NCI-H1436 (cell line): ENCODE measurements around the gene CDCA8.
"Not testable (repeated sequence)": the region's sequence is repeated elsewhere in the genome, so short reads cannot be mapped to it uniquely, and the experiment has no call there.

Experiments used
- DNase-seq: peaks from one replicate; lab custom pipeline; 2025; lab: John Stamatoyannopoulos, UW

The CDCA8 gene

DNA sequence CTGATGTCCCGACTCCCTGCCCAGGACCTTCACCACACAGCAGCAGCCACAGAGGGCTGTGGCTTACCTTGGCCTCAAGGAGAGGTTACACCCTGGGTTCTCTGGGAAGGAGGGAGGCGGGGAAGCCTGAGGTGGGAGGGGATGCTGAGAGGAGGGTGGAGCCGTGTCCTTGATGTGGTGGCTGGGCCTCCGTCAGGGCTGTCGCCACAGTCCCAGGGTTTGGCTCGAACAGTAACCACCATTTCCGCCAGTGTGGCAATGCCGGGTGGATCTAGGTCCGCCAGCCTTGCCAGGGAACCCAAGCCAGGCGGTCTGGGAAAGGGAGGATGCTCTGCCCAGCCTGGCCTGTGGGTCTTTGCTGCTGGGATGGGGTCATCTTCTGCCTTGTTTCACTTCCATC, 18.4 kb upstream of the CDCA8 start:
- no peak for DNase-seq

DNA sequence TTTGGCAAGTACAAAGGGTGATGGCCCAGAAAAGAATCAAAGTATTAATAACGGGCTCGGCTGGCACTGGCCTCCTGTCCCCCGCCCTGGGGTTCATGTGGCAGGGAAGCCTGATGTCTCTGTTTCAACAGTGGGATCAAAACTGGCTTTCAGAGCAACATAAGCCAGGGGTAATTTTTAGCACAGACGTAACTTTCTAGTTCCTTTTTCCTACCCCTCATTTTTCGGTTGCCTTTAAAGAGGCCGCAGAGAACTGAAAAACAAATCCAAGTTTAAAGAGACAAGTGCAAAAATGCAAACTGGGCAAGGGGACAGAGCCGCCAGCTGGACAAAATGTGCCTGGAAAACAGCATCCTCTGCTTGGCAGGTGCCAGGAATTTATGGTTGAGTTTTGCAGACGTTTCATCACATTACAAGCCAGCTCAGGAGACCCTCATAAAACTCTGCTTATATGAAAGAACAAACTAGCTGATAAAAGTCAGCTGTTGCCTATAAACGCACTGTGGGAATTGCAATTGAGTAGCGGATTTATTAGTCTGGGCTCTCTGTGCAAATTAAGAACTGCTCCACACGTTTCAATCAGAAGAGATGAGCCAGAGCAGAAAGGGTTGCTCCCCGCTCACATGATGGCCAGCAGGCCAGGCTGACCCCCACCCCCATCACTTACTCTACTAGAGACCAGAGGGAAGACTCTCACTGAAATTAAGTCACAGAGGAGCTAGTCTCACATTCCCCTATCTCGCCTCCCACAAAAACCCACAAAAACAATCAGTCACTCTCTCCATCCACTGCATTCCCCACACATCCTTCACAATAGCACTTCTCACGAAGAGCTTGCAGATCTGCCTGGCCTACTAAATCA, 15.8 kb upstream of the CDCA8 start:
- no peak for DNase-seq

DNA sequence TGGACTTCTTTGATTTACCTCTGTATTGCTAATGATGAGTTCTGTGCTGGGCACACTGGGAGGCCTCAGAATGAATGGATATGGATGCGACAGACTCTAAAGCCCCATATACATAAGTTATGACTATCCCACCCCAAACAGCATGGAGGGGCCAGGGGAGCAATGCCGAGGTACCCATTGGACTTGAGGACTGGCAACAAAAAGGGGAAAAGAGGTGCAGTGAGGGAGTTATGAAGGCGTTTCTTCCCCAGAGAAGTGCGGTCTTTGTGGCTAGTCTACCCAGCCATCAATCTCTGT, 15.2 kb upstream of the CDCA8 start:
- DNase-seq, result no peak

DNA sequence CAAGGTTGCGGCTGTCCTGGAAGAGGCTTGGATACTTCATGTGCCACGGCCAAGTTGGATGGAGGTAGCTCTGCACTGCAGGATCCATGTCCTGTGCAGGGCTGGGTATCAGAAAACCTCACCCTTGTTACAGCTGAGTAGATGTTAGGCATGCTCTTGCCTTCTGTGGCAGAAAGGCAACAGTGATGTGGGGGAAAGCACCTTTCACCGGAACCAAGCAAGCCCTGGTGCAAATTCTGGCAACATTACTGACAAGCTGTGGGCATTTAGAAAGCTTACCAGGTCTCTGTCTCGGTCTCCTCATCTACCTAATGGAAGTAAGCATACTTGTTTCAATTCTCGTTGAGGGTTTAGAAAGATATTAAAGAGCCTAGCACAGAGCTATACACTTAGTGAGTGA, 14.5 kb upstream of the CDCA8 start:
- no peak for DNase-seq

DNA sequence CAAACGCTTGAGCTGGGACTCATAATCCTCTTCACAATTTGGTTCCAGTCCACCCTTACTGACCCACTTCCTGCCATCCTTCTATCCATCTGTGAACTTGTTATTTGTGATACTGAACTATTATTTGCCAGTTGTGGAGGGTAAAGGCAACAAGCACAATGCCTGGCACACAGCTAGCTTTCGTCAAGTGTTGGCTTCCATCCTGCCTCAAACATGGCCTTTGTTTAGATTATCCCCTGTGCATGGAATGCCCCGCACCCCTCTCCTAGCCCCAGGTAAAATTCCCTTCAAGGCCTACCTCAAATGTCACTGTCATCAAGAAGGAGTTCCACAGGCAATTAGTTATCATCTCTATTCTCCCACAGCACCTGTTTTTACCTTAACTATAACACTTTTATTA, 11.4 kb upstream of the CDCA8 start:
- DNase-seq, result no peak

DNA sequence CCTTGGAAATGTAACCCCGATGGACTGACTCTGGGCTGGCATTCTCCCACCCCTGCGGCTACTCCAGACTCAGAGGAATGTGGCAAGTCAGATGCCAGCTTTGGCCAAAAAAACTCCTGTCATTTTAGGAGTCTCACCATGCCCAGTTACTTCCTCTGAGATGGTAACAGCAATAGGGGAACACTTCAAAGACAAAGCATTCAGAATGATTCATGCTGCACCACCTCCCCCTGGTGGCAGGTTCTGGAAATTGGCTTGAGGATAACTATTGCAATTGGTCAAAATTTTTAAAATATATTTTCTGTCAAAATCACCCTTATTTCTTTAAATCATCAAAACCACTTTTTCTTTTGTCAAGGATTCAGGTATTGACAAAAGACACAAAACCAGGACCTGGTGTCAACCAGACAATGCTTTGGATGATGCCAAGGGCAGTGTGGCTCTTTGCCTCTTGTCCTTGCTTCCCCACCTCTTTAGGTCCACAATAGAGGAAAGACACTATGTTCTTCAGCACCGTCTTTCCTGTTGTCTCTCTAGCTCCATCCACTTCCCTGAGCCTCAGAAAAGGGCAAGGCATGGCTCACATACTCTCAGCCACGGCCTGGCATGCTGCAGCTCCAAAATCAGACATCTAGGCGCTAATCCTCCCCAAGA, 9.9 kb upstream of the CDCA8 start:
- DNase-seq, result peak; percentile 47

DNA sequence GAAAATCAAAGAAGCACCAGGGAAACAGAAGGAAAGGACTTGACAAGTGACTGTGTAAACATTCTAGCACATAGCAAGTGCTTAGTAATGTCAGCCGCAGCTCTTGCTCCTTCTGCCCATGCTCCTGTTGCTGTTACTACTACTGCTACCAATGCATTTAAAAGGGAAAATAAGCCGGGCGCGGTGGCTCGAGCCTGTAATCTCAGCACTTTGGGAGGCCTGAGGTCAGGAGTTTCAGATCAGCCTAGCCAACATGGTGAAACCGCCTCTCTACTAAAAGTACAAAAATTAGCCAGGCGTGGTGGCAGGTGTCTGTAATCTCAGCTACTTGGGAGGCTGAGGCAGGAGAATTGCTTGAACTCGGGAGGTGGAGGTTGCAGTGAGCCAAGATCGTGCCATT, 8.1 kb upstream of the CDCA8 start:
- DNase-seq, result not testable (repeated sequence)

DNA sequence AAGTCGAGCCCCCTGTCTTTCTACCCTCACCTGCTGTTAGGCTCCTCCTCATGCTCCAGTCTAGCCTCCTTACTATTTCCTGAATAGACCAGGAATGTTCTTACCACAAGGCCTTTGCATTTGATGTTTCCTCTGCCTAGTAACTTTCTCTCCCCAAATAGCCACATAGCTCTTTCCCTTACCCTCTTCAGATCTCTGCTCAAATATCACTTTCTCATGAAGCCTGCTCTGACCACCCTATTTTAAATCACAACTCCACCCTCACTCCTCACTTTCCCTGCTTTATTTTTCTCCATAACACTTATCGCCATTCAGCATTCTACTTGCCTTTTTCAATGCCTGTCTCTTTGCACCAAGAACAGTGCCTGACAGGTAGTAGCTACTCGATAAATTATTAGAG, 6.6 kb upstream of the CDCA8 start:
- no peak for DNase-seq

DNA sequence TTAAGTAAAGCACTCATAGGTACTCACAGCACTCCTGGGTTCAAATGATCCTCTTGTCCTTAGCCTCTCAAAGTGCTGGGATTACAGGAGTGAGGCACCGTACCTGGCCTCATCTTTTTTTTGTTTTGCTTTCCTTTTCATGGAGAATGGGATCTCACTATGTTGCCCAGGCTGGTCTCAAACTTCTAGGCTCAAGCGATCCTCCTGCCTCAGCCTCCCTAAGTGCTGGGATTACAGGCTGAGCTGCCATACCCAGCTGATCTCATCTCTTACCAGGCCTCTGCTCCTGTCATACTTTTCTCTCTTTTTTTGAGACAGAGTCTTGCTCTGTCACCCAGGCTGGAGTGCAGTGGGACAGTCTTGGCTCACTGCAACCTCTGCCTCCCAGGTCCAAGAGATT, 4.6 kb upstream of the CDCA8 start:
- DNase-seq, result not testable (repeated sequence)

DNA sequence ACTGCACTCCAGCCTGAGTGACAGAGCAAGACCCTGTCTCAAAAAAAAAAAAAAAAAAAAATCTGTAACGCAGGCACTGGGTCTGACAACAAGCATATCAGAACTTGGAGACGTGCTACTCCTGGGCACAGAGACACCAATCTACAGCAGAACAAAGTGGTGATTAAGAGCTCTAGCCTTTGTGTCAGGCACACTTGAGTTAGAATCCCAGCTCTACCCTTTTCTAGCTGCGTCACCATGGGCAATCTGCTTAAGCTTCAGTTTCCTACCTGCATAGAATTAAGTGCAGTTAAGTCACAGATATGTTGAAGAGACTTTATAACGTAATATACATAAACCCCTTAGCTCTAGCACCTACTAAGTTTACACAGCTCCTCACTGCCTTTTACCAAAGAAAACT, 3.4 kb upstream of the CDCA8 start:
- no peak for DNase-seq

DNA sequence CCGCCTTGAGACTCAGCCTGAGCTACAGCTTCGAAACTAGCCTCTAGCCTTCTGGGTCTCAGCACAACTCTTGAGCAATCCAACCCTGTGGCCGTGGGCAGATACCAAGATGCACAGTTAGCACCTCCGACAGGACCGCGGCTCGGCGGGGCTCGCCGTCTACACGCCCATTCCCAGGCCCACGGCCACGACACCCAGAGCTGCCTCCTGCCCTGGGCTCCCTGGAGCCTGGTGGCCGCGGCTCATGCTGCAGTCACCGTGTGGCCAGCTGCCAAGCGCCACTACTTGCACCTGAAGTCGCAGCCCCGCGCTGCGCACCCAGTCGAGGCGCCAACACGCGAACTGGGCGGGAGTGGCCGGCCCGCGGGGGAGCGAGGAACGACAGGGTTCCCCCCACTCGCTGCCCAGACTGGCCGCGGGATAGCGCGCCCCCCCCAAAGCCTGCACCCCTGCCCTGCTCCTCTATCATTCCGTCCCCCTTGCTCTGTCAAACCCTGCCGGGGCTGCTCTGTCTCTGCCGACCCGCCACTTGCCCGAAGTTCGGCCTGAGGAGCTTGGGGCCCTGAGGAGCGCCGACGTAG, 729 bp upstream of the CDCA8 start:
- no peak for DNase-seq

DNA sequence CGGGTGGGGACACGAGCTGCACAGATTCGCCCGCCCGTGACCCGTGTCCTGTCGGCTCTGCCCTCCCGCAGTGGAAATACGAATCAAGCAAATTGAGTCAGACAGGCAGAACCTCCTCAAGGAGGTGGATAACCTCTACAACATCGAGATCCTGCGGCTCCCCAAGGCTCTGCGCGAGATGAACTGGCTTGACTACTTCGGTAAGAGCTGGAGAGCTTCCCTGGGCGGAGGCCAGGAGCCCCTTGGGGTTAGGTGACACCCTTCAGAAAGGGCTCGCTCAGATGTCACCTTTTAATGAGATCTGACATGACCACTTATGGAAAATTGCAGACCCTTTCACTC, 489 bp downstream of the CDCA8 start:
- peak; percentile 2 for DNase-seq

DNA sequence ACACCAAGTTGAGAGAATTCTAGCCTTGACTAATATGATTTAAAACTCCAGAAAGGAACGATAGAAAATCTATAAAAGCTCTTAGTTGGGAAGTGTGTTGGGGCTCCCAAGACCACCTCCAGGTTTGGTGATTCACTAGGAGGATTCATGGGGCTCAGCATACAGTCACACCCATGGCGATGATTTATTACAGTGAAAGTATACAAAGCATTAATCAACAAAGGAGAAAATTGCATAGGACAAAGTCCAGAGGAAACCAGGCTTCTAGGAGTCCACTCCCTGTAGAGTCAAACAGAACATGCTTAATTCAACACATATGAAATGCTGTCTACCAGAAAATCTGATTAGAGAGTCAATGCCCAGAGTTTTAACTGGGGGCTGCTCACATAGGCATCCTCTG, 4.8 kb downstream of the CDCA8 start:
- DNase-seq, result no peak

DNA sequence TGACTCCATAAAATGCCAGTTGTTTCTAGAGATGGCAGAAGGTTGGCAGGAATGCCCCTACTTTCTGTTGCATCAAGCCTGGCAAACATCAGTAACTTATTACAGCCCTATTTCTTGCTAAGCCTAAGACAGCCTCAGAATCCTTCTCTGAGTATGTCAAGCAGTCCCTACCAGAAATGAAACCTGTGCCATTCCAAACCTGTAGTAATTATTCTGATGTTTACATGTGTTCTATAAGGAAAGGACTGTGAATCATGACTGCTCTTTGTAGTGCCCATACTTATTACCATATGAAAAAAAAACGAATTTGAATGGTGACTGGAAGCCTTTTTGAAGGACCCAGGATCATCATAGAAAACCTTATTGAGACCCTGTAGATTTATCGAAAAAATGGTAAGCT, 5.4 kb downstream of the CDCA8 start:
- DNase-seq, result no peak

DNA sequence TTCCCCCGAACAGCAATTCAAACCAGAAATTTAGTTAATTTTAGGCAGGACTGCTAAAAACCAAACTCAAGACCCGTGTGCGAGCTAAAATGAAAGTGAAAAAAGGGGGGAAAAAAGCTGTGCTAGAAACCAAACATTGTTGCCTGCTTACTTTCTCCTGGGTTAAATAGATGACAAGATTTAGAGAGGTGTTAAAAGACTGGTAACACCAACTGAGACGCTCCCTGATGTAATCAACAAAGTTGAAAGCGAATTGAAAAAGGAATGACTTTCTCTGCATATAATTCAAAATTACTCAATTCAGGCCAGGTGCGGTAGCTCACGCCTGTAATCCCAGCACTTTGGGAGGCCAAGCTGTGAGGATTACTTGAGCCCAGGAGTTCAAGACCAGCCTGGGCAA, 6.8 kb downstream of the CDCA8 start:
- no peak for DNase-seq

DNA sequence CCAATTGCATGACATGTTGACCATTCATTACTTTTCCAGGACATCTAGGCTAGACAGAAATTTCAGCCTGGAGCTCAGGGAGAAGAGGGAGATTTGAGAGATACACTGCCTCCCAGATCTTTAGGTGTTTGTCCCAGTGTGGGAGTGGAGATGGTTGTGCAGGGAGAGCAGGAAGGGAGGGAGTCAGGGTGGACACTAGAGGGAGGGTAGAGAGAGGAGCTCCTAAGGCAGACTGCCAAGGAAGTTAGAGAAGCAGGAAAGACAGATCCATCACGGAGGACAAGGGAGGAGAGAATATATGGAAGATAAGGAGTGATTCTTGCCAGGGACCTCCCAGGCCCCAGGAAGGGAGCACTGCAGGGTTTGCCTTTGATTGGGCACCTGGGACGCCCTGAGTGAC, 8.7 kb downstream of the CDCA8 start:
- DNase-seq, result no peak

DNA sequence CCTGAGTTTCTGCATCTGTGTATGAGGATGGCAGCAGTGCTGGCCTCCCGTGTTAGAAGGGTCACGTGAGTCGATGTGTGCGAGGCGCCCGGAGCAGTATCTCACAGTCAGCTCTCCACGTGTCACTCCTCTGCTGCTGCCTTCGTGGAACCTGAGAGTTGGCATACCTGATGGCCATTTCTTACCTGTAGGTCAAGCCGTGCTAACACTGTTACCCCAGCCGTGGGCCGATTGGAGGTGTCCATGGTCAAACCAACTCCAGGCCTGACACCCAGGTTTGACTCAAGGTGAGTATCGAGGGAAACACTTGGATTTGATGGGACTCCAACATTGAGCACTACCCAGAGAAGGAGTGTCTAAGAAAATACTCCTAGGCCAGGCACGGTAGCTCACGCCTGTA, 10.7 kb downstream of the CDCA8 start:
- DNase-seq, result no peak

DNA sequence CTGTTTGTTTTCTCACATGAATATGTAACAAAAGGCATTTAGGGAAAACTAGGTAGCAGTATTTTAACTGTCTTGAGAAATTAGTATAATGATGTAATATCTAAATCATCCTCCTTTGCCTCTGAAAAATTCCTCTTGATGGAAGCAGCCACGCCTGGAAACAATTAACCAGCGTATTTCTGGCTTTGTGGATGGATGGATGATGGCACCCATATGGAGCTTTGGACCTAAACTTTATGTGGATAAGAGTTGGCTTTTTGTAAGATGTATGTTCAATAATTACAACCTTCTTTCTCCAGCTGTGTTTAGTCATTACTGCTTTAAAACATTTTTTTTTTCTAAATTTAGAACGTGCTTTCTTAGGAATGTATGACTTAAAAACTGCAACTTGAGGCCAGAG, 12.7 kb downstream of the CDCA8 start:
- no peak for DNase-seq

DNA sequence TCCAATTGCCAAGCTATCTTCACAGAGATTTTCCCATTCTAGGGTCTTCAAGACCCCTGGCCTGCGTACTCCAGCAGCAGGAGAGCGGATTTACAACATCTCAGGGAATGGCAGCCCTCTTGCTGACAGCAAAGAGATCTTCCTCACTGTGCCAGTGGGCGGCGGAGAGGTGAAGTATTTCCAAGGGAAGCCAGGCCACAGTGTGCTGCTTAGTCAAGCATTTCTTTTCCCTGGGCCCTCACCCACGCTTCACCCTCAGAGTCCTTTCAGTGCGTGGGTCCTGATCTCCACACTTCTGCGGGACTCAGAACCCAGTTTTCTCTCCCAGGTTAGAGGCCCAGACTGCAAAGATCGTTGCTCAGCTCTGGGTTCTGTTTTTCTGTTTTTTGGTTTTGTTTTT, 13.1 kb downstream of the CDCA8 start:
- no peak for DNase-seq

DNA sequence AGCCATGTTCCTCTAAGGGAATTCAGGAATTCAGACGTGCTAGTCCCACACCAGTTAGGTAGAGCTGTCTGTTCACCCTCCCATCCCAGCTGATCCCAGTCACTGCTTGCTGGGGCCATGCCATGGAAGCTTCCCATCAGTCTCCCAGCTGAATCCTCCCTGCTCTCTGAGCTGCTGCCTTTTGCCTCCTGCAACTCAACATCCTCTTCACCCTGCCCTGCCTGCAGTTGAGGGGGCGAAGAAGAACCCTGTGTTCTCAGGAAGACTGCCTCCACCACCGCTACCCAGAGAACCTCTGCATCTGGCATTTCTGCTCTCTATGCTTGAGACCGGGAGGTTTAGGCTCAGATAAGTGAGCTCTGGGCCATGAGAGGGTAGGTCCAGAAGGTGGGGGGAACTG, 16.2 kb downstream of the CDCA8 start:
- no peak for DNase-seq

DNA sequence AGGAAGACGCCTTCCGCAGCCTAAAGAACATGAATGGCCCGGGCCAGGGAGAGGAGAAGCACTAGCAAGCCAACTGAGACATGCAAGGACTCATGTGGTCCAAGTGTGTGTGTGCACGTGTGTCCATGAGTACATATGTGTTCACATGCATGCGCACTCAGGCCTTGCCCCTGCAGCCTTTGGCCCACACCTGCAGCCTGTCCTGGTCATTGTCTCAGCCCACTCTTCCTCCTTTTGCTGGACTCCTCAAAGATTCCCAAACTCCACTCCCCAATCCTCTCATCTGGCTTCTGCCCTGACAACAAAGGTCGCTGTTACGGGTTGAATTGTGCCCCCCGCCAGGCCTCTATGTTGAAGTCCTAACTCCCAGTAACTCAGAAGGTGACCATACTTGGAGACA, 21.9 kb downstream of the CDCA8 start:
- DNase-seq, result no peak

DNA sequence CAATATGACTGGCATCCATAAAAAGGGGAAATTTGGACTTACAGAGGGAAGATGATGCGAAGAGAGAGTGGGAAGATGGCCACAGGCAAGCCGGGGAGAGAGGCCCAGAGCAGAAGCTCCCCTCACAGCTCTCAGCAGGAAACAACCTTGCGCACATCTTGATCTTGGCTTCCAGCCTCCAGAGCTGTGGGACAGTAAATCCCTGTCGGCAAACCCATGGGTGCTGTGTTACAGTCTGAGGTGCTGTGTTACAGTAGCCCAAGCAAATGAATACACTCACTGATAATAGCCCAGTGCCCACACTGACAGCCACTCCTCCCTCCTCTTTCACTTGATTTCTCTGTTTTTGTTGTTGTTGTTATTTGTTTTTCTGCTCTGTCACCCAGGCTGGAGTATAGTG, 22.4 kb downstream of the CDCA8 start:
- DNase-seq, result no peak

DNA sequence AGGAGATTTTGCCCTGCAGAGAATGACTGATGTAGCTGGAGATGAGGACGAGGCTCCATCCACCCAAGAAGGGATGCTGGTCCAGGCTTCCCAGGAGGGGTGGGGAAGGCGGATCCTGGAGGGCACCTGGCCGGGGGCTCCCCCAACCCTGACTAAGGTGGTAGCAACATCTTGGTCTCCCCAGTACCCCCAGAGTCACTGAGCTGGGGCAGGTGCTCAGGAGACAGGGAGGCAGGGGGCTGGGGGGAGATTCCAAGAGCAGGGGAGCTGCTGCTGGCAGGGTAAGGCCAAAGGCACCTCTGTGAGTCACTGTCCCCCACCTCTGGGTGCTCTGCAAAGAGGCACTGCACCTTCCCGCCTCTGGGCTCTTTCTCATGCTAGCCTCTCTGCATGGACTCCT, 24.0 kb downstream of the CDCA8 start:
- DNase-seq, result no peak

DNA sequence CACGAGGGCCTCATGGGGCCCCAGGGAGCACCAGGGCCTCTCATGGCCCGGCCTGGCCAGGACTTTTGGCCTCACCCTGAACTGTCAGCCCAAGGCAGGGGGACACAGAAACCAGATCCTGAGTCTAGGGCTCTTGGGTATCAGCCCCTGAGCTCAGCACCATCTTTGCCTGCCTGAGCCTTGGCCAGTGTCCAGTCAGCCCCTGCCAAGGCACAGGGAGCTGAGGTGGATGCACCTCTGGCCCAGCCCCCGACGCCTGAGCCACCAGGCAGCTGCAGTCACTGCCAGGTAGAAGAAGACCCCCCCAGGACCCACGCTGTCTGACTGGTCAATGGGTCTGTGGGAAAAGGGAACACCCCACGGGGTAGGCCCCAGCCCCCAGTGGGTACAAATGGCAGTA, 25.3 kb downstream of the CDCA8 start:
- DNase-seq, result no peak
